ENCODE data around the gene VPS29.

DNA sequence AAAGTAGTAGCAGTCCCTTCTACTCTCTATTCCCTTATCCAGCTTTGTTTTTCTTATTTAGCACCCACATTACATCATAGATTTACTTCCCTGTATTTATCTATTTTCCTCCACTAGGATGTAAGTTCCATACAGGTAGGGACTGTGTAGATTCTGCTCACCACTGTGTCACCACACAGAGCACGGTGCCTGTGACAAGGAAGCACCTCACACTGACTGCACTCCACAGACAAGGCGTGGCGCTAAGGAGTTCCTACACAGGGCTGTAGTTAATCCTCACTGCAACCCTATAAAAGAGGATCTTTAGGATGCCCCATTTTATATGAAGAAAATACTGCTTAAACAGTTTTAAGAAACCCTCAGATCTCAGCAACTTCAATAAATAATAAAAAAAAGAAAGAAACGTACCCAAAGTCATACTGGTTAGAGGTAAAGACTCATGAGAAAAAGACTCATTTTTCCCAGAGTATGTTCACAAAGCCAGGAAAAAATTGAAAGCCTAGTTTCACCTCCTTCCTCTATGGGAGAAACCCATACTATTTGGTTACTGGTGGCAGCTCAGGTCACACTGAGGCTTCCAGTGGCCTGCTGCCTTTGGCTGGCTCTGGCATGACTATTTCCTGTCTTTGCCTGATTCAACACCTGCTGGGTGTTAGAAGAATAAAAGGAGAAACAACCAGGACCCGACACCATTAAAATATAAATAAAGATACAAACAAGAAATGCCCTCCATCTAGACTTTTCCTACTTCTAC lies 37.1 kb upstream of the VPS29 start:
- TF ChIP-seq, protein P1, sequence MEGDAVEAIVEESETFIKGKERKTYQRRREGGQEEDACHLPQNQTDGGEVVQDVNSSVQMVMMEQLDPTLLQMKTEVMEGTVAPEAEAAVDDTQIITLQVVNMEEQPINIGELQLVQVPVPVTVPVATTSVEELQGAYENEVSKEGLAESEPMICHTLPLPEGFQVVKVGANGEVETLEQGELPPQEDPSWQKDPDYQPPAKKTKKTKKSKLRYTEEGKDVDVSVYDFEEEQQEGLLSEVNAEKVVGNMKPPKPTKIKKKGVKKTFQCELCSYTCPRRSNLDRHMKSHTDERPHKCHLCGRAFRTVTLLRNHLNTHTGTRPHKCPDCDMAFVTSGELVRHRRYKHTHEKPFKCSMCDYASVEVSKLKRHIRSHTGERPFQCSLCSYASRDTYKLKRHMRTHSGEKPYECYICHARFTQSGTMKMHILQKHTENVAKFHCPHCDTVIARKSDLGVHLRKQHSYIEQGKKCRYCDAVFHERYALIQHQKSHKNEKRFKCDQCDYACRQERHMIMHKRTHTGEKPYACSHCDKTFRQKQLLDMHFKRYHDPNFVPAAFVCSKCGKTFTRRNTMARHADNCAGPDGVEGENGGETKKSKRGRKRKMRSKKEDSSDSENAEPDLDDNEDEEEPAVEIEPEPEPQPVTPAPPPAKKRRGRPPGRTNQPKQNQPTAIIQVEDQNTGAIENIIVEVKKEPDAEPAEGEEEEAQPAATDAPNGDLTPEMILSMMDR (IDR thresholded peaks at IDR 0.05; ENCODE audit: insufficient read depth, low read length): no peak
- TF ChIP-seq SPI1 (IDR thresholded peaks at IDR 0.05; ENCODE audit: borderline replicate concordance, low read depth) (no peak), POLR2AphosphoS5 (IDR thresholded peaks at IDR 0.05; ENCODE audit: low read depth) (no peak), GABPA (IDR thresholded peaks at IDR 0.05; ENCODE audit: low read depth) (no peak)
- TF ChIP-seq, protein P2, sequence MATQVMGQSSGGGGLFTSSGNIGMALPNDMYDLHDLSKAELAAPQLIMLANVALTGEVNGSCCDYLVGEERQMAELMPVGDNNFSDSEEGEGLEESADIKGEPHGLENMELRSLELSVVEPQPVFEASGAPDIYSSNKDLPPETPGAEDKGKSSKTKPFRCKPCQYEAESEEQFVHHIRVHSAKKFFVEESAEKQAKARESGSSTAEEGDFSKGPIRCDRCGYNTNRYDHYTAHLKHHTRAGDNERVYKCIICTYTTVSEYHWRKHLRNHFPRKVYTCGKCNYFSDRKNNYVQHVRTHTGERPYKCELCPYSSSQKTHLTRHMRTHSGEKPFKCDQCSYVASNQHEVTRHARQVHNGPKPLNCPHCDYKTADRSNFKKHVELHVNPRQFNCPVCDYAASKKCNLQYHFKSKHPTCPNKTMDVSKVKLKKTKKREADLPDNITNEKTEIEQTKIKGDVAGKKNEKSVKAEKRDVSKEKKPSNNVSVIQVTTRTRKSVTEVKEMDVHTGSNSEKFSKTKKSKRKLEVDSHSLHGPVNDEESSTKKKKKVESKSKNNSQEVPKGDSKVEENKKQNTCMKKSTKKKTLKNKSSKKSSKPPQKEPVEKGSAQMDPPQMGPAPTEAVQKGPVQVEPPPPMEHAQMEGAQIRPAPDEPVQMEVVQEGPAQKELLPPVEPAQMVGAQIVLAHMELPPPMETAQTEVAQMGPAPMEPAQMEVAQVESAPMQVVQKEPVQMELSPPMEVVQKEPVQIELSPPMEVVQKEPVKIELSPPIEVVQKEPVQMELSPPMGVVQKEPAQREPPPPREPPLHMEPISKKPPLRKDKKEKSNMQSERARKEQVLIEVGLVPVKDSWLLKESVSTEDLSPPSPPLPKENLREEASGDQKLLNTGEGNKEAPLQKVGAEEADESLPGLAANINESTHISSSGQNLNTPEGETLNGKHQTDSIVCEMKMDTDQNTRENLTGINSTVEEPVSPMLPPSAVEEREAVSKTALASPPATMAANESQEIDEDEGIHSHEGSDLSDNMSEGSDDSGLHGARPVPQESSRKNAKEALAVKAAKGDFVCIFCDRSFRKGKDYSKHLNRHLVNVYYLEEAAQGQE (IDR thresholded peaks at IDR 0.05; ENCODE audit: insufficient replicate concordance, low read depth): no peak
